Fibroblast of villous mesenchyme (primary cell): ENCODE results near the gene COL13A1. TPM values are rescaled to one million over a fixed set of nuclear protein-coding genes. Genes with fewer than 3 reads are reported as not detected.

ENCODE experiments used
- DNase-seq: peaks from one replicate; pipeline ENCODE4 v3.0.0-alpha.2; 2010; ENCODE audit warnings: low read depth
- H3K4me3 ChIP-seq: 2 replicates; pipeline ENCODE4 v1.5.1; 2011; ENCODE audit warnings: low read depth, mild to moderate bottlenecking, low read length
- total RNA-seq: library from RNA; depleted of rRNA; stranded (reverse); fragments of >200 nt; gene quantifications from 2 replicates; pipeline ENCODE4 v1.2.3, GENCODE V29; 2012
- TF ChIP-seq, protein P1 (sequence below): IDR thresholded peaks from 2 replicates; pipeline ENCODE4 v1.5.1; 2012; ENCODE audit warnings: low read depth, mild to moderate bottlenecking, low read length; ENCODE audit not compliant: insufficient read depth

Gene COL13A1
- total RNA-seq, 1 donor = 3.5 TPM

DNA sequence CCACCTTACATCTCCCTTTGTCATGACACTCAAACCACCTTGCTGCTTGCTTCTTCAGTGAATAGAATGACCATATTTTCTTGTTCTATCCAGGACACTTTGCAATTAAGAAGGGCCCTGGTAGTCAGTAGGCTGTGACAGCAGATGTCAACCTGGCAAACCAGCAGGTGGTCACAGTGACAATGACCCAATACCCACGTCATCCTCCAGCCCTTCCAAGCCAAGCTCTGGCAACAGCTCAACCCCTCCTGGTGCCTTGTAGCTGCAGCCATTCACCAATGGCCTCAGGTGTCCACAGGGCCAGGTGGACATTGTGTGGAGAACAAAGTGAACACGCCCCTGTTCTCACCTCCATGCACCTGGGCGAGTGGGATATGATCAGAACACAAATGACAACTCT lies 163.4 kb downstream of the COL13A1 start:
- H3K4me3 ChIP-seq = no peak overlapping the region
- no peak for DNase-seq
- TF ChIP-seq, protein P1, sequence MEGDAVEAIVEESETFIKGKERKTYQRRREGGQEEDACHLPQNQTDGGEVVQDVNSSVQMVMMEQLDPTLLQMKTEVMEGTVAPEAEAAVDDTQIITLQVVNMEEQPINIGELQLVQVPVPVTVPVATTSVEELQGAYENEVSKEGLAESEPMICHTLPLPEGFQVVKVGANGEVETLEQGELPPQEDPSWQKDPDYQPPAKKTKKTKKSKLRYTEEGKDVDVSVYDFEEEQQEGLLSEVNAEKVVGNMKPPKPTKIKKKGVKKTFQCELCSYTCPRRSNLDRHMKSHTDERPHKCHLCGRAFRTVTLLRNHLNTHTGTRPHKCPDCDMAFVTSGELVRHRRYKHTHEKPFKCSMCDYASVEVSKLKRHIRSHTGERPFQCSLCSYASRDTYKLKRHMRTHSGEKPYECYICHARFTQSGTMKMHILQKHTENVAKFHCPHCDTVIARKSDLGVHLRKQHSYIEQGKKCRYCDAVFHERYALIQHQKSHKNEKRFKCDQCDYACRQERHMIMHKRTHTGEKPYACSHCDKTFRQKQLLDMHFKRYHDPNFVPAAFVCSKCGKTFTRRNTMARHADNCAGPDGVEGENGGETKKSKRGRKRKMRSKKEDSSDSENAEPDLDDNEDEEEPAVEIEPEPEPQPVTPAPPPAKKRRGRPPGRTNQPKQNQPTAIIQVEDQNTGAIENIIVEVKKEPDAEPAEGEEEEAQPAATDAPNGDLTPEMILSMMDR = no peak

DNA sequence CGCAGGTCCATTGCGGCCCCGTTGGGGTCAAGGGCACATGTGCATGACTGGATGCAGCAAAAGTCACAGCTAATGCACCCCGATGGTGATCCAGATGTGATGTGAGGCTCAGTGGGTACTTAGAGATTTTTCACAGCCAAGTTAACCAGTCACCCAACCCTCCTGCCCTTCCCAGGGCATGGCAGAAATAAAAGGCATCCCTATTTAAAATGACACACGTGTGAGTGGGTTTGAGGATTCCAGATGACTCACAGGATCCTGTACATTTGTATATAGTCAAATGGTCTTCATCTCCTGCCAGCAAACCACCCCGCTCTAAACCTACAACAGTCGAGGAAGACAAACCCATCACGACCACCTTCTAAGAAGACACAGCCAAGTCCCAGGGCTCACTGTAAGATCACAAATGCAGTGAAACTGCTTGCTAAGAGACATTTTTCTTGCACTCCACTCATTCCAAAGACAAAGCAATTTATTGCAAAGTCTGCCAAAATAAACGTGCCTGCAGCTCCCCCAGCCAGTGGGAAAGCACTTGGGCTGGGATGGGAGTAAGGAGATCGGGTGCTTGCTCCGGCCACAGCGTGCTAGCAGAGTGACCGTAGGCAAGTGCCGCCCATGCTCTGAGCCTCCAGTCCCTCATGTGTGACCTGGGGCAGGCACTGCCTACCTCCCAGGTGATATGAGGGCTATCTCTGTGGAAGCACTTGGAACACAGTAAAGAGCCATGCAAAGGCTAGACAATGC lies 164.4 kb downstream of the COL13A1 start:
- no peak overlapping the region for H3K4me3 ChIP-seq
- TF ChIP-seq, protein P1 = no peak
- DNase-seq = no peak

DNA sequence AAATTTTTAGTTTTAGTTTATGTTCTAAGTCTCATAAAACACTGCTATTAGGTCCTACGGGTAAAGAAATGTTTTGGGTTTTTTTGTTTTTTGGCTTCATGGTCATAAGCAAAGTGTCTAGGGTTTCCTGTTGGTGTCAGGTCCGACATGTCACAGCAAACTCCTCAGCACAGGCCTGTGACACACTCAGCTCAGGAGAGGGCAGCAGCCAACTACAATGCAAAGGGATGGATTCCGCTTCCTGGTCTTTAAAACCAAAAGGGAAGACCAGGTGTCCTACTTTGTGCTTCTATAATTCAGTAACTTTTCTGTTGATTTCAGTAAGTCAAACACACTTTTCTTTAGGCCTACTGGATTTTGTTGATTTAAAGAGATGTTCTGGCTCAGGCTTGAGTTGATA lies 167.1 kb downstream of the COL13A1 start:
- peak; percentile 23 for DNase-seq
- TF ChIP-seq, protein P1 = peak; percentile 15

DNA sequence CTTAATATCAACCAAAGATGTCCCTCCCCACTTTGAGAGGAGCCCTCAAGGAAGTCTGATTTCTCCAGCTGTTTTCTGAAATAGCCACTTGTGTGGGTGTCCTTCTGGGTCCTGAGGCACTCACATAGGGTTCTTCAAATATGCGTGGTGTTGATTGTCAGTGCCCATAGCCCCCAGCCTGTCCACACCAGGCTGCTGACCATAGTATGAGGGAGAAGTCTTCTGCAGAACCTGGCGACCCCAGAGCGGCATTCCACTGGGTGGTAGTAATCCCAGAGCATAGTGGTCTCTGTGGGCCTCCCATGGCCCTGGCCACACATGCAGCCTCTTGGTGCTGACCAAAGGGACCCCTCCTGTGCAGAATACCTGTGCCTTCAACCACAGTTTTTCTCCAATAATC lies 168.3 kb downstream of the COL13A1 start:
- no peak overlapping the region for H3K4me3 ChIP-seq
- DNase-seq = no peak

More for the DNA sequence above, 167.1 kb downstream of the COL13A1 start:
- H3K4me3 ChIP-seq = no peak overlapping the region

DNA sequence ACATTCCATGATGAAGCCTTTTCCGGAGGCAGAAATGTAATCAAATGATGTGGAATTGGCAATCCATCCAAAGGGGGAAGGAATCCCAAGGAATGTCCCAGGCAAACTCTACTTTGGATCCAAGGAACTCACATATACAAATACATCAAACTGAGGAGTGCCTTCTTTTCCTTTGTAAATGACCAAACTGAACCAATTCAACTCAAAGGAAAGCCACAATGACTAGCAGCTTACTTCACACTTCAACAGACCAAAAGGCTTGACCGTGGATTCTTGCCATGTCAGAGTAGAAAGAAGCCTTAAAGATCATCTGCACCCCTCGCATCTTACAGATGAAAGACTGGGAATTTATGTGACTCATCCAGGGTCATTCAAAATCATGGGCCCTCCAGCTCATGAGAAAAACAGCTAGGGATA lies 171.3 kb downstream of the COL13A1 start:
- H3K4me3 ChIP-seq = no peak overlapping the region
- TF ChIP-seq, protein P1 = no peak
- peak; percentile 22 for DNase-seq

More for the DNA sequence above, 168.3 kb downstream of the COL13A1 start:
- TF ChIP-seq, protein P1 = no peak

DNA sequence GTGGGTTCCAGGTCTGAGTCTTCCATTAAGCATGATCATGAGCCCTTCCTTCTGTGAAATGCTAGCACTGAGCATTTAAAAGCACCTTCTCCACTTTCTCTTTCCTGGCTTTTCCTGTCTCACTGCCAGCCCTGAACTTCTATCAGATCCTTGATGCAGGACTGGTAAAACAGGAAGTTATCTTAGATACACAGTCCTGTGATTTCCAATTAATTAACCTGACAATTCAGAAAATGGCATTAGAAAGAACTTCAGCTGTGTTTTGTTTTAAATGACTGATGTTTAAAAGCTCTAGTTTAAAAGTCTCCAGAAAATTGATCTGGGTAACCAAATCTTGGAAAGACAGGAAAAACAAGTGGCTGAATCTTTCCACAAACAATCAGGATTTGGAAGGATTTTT lies 172.0 kb downstream of the COL13A1 start:
- no peak for DNase-seq

More for the DNA sequence above, 172.0 kb downstream of the COL13A1 start:
- H3K4me3 ChIP-seq = no peak overlapping the region
- TF ChIP-seq, protein P1 = no peak
